ENCODE measurements around the gene RUNDC1.

- peak in 1 of 2 experiments; percentile 56; a peak in 1 of 4 replicates for TF ChIP-seq REST (IDR thresholded peaks at IDR 0.05; ENCODE audit: insufficient read depth in 1 of 2, low read depth in 2 of 2, low read length in 2 of 2)
- peak; percentile 99 for TF ChIP-seq POLR2AphosphoS5 (IDR thresholded peaks at IDR 0.05; ENCODE audit: low read depth, low read length)
- peak; percentile 81; the same call in 1 of the 2 replicates for TF ChIP-seq TAF1 (IDR thresholded peaks at IDR 0.05; ENCODE audit: borderline replicate concordance, insufficient read depth, low read length)
- peak; percentile 67 for TF ChIP-seq FOXP2 (optimal IDR thresholded peaks at IDR 0.05; ENCODE audit: borderline replicate concordance, extremely low read depth, extremely low read length, insufficient read depth)
Measured at GRCh38 chr17:42964161-42964932, 16.0 kb upstream of the RUNDC1 start, which contains the start of gene AARSD1.

Measured in PFSK-1 (cell line).